Body of pancreas (tissue), 4 donors: ENCODE results near the gene TLN1. TPM values are rescaled to one million over a fixed set of nuclear protein-coding genes. Genes with fewer than 3 reads are reported as not detected.

ENCODE experiments used
- ATAC-seq: fragments of 150-250 bp; one replicate; pipeline ENCODE4 v1.9.1; 2016
- DNase-seq, 4 donors: peaks; one replicate each; pipeline ENCODE4 v3.0.0-alpha.2; 2019
- H3K27ac ChIP-seq, 4 donors: fragments of 200-600 bp; sonication (generic); 1 replicate in 3 of 4; 2 replicates in 1 of 4; pipeline versions ENCODE4 v1.5.1 to v1.6.1; 2016 to 2019; ENCODE audit warnings: mild to moderate bottlenecking in 1 of 4, mixed read lengths in 1 of 4, moderate library complexity in 1 of 4
- H3K27me3 ChIP-seq, 2 donors: fragments of 200-600 bp; sonication (generic); one replicate each; pipeline ENCODE4 v1.6.0; 2016; ENCODE audit warnings: mild to moderate bottlenecking in 1 of 2
- H3K36me3 ChIP-seq, 2 donors: fragments of 200-600 bp; sonication (generic); replicated peaks in 1 of 2; 2 replicates each; pipeline ENCODE4 v1.5.1; 2016; ENCODE audit warnings: low read depth in 2 of 2; ENCODE audit not compliant: insufficient read depth in 1 of 2
- H3K4me1 ChIP-seq: fragments of 200-600 bp; sonication (generic); one replicate; pipeline ENCODE4 v1.6.0; 2016
- H3K4me3 ChIP-seq, 2 donors: fragments of 200-600 bp; sonication (generic); 1 replicate in 1 of 2; 2 replicates in 1 of 2; pipeline ENCODE4 v1.5.1; 2016 to 2019
- H3K9me3 ChIP-seq, 3 donors: fragments of 200-600 bp; sonication (generic); 1 replicate in 2 of 3; 2 replicates in 1 of 3; pipeline ENCODE4 v1.5.1; 2016
- CTCF ChIP-seq, 7 experiments: fragments of 450-650 bp in 4 of 7; fragments of 200-600 bp in 3 of 7; sonication (generic) in 3 of 7; IDR thresholded peaks; one replicate each; pipeline ENCODE4 v1.5.1; 2016 to 2019; ENCODE audit warnings: antibody characterized with exemption in 7 of 7
- POLR2A ChIP-seq, 3 donors: fragments of 450-650 bp; IDR thresholded peaks; one replicate each; pipeline ENCODE4 v1.6.1; 2016; ENCODE audit warnings: antibody characterized with exemption in 3 of 3, mild to moderate bottlenecking in 2 of 3
- whole genome bisulfite sequencing, 2 donors: methylation state at CpG; one replicate each; pipeline ENCODE4 v1.1.5; 2017; 5-methylcytosine and 5-hydroxymethylcytosine counted together
- intact Hi-C: fragments of 100-400 bp; cut with DNase I; formaldehyde crosslinking; loops from one replicate; pipeline ENCODE4 v1.15.1; 2023
- total RNA-seq, 2 donors: library from RNA; depleted of rRNA; stranded (reverse); fragments of >200 nt; gene quantifications; one replicate each; pipeline ENCODE4 v1.1.0, GENCODE V29; 2016

Gene TLN1
- total RNA-seq, 2 donors from 2014 or later, result 93.7 to 130 TPM

- H3K9me3 ChIP-seq, result no peaks in the 10 kb centered on the region
- peaks cover 51% of the 10 kb centered on the region for H3K4me1 ChIP-seq
- intact Hi-C loops, result loop anchor here (5.0 kb wide), 1 partner anchor 78 kb away; the partner anchor contains the start of gene SIT1
- H3K27me3 ChIP-seq, result no peaks in the 10 kb centered on the region
- ATAC-seq (no peak), DNase-seq (peak in 1 of 4 donors; percentile 69)
- TF ChIP-seq CTCF (IDR thresholded peaks at IDR 0.05) (peak; percentile 21 to 71 (median 47)), POLR2A (IDR thresholded peaks at IDR 0.05) (no peak)
- 43 to 46% methylated on average over 6 of the region's 6 CpGs for WGBS, 2 donors
- H3K36me3 ChIP-seq, result peaks cover 0 to 6% of the 10 kb centered on the region in 2 donors
- H3K4me3 ChIP-seq, result no peak overlapping the region
- peak overlapping the region in 2 of 4 donors; percentile 91 to 95 for H3K27ac ChIP-seq
These were observed 2.1 kb downstream of the TLN1 start for GRCh38 chr9:35729700-35730485.

- Histone ChIP-seq H3K9me3 (no peaks in the 10 kb centered on the region), H3K4me3 (no peak overlapping the region), H3K27me3 (no peaks in the 10 kb centered on the region), H3K36me3 (peaks cover 6 to 13% of the 10 kb centered on the region in 2 donors), H3K4me1 (peaks cover 50% of the 10 kb centered on the region), H3K27ac (peak overlapping the region in 2 of 4 donors; percentile 29 to 95)
- WGBS, 2 donors, result 73 to 76% methylated on average over 3 of the region's 3 CpGs
- DNase-seq (no peak), ATAC-seq (no peak)
- intact Hi-C loops, result no loop called here
- TF ChIP-seq POLR2A (IDR thresholded peaks at IDR 0.05) (no peak), CTCF (IDR thresholded peaks at IDR 0.05) (no peak)
These were observed 2.9 kb downstream of the TLN1 start for GRCh38 chr9:35729101-35729500.

GRCh38 chr9:35728041-35728971 lies 3.7 kb downstream of the TLN1 start:
- peak; percentile 39 to 68 (median 51) for DNase-seq
- Histone ChIP-seq H3K4me1 (peaks cover 42% of the 10 kb centered on the region), H3K9me3 (no peaks in the 10 kb centered on the region), H3K4me3 (no peak overlapping the region), H3K27me3 (no peaks in the 10 kb centered on the region), H3K36me3 (peaks cover 8 to 21% of the 10 kb centered on the region in 2 donors), H3K27ac (peak overlapping the region in 3 of 4 donors; percentile 51 to 95 (median 63))
- TF ChIP-seq CTCF (IDR thresholded peaks at IDR 0.05) (no peak), POLR2A (IDR thresholded peaks at IDR 0.05) (peak in 2 of 3 donors; percentile 49)
- intact Hi-C loops, result no loop called here
- WGBS, 2 donors, result 29 to 33% methylated on average over 10 of the region's 10 CpGs
- ATAC-seq, result no peak

GRCh38 chr9:35727676-35728040 lies 4.3 kb downstream of the TLN1 start:
- TF ChIP-seq POLR2A (IDR thresholded peaks at IDR 0.05) (no peak), CTCF (IDR thresholded peaks at IDR 0.05) (no peak)
- Histone ChIP-seq H3K27ac (peak overlapping the region in 3 of 4 donors; percentile 17 to 53 (median 51)), H3K4me1 (peaks cover 38% of the 10 kb centered on the region), H3K4me3 (no peak overlapping the region), H3K27me3 (no peaks in the 10 kb centered on the region), H3K36me3 (peaks cover 8 to 25% of the 10 kb centered on the region in 2 donors), H3K9me3 (no peaks in the 10 kb centered on the region)
- WGBS, 2 donors, result 42 to 65% methylated on average over 5 of the region's 5 CpGs
- ATAC-seq, result no peak
- intact Hi-C loops, result no loop called here
- DNase-seq, result no peak
